ENCODE data around the gene TGM2. TPM values are rescaled to one million over a fixed set of nuclear protein-coding genes. Genes with fewer than 3 reads are reported as not detected.

The TGM2 gene
- total RNA-seq (100 to 1,000 TPM in 1 of 7 donors, 10 to 100 TPM in 6; 60.2 to 167 (median 87.6) TPM), polyA plus RNA-seq (10 to 100 TPM in 2 of 3 donors, 1 to 10 TPM in 1; 9.3 to 35.3 (median 19.8) TPM)
- long read RNA-seq, donor 1 = 0 reads
- long read RNA-seq, donor 2, full-length matches to known transcripts = 11 of 16 reads
- long read RNA-seq, donor 2, partial matches to known transcripts = 5 of 16 reads
- long read RNA-seq, donor 2, other reads (novel, unspliced or antisense) = 0 of 16 reads

GRCh38 chr20:38165089-38165965, at the start of gene TGM2:
TSS of gene TGM2 (minus strand) at chr20:38165270. CDS start at chr20:38165198, 72 bp downstream.
- peak; percentile 94 for DNase-seq
- intact Hi-C loops (cut with DNase I; ENCODE audit: low total_unique reads) = loop anchor here (5.0 kb wide), 1 partner anchor 93 kb away; no protein-coding TSS in a partner anchor

GRCh38 chr20:38214256-38215193, 49.5 kb upstream of the TGM2 start:
- H3K36me3 ChIP-seq = no peaks in the 10 kb centered on the region
- H3K4me1 ChIP-seq = peaks cover 0 to 9% (median 0%) of the 10 kb centered on the region in 6 donors
- H3K4me3 ChIP-seq = no peak overlapping the region
- H3K9me3 ChIP-seq = no peaks in the 10 kb centered on the region
- TF ChIP-seq POLR2A (IDR thresholded peaks at IDR 0.05) (no peak), POLR2AphosphoS5 (IDR thresholded peaks at IDR 0.05) (no peak), CTCF (IDR thresholded peaks at IDR 0.05 in 8 of 11, conservative IDR thresholded peaks at IDR 0.05 in 3 of 11) (no peak)
- WGBS, 5 donors = 74 to 79% (median 74%) methylated on average over 19 of the region's 19 CpGs
- DNase-seq = peak; percentile 18
- no peaks in the 10 kb centered on the region for H3K27me3 ChIP-seq (replicated peaks in 1 of 7)
- intact Hi-C loops (cut with DNase I; ENCODE audit: low total_unique reads) = no loop called here
- no peak overlapping the region for H3K27ac ChIP-seq

More at GRCh38 chr20:38165089-38165965, at the start of gene TGM2:
- Histone ChIP-seq H3K4me3 (peak within 1 kb of the TSS; percentile 29 to 70 (median 38)), H3K36me3 (peaks cover 0 to 8% (median 0%) of the 10 kb centered on the region in 6 donors), H3K4me1 (peaks cover 14 to 98% (median 66%) of the 10 kb centered on the region in 6 donors), H3K27me3 (replicated peaks in 1 of 7) (peaks cover 0 to 10% (median 0%) of the 10 kb centered on the region in 7 donors), H3K27ac (peak within 1 kb of the TSS in 7 of 8 donors; percentile 29 to 88 (median 60)), H3K9me3 (no peaks in the 10 kb centered on the region)
- 12 to 42% (median 13%) methylated on average over 16 to 46 of the region's 46 CpGs for WGBS, 5 donors
- TF ChIP-seq POLR2AphosphoS5 (IDR thresholded peaks at IDR 0.05) (peak; percentile 19 to 75 (median 67)), POLR2A (IDR thresholded peaks at IDR 0.05) (no peak), CTCF (IDR thresholded peaks at IDR 0.05 in 8 of 11, conservative IDR thresholded peaks at IDR 0.05 in 3 of 11) (peak; percentile 65 to 93 (median 87))

GRCh38 chr20:38213607-38213940, 48.5 kb upstream of the TGM2 start:
- H3K27me3 ChIP-seq (replicated peaks in 1 of 7) = no peaks in the 10 kb centered on the region
- H3K4me1 ChIP-seq = peaks cover 0 to 9% (median 0%) of the 10 kb centered on the region in 6 donors
- TF ChIP-seq POLR2A (IDR thresholded peaks at IDR 0.05) (no peak), CTCF (IDR thresholded peaks at IDR 0.05 in 8 of 11, conservative IDR thresholded peaks at IDR 0.05 in 3 of 11) (no peak), POLR2AphosphoS5 (IDR thresholded peaks at IDR 0.05) (no peak)
- intact Hi-C loops (cut with DNase I; ENCODE audit: low total_unique reads) = no loop called here
- no peaks in the 10 kb centered on the region for H3K9me3 ChIP-seq
- no peak for DNase-seq
- 95 to 100% (median 98%) methylated on average over 1 to 5 of the region's 5 CpGs for WGBS, 5 donors
- no peaks in the 10 kb centered on the region for H3K36me3 ChIP-seq
- H3K27ac ChIP-seq = no peak overlapping the region
- no peak overlapping the region for H3K4me3 ChIP-seq

Measured in spleen (tissue), 13 donors.